GM21390 (cell line): ENCODE data around the gene NUDT4B.
A peak's percentile ranks its signal among the peaks of the same experiment; 100 is the strongest.
"Not testable (repeated sequence)": the region's sequence is repeated elsewhere in the genome, so short reads cannot be mapped to it uniquely, and the experiment has no call there.

ENCODE experiments used
- ATAC-seq: cut with Tn5 transposase; IDR thresholded peaks from one replicate; pipeline ENCODE4 v1.9.1; 2021; ENCODE audit not compliant: unreplicated experiment

The NUDT4B gene

DNA sequence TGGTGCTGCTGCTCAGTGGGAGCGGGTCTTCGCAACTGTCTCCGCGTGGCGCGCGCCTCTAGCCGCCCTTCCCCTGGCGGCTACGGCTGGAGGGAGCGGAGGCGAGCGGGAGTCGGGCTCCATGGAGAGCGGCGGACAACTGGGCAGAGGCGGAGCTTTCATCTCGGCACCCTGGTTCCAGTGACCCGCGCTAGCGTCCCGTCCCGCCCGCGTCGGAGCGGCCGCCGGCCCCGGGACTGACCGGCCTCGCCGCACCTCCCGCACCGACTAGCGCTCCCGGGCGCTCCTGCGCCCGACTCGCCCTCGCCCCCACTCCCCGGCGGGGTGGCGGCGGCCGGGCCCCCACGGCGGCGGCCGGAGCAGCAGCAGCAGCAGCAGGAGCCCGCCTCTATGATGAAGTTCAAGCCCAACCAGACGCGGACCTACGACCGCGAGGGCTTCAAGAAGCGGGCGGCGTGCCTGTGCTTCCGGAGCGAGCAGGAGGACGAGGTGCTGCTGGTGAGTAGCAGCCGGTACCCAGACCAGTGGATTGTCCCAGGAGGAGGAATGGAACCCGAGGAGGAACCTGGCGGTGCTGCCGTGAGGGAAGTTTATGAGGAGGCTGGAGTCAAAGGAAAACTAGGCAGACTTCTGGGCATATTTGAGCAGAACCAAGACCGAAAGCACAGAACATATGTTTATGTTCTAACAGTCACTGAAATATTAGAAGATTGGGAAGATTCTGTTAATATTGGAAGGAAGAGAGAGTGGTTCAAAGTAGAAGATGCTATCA lies at the start of gene NUDT4B:
NUDT4B (plus strand) TSS at position 212 of the 772 bp plus-strand sequence; CDS start at position 391, 179 bp downstream.
- peak; percentile 42 for ATAC-seq

DNA sequence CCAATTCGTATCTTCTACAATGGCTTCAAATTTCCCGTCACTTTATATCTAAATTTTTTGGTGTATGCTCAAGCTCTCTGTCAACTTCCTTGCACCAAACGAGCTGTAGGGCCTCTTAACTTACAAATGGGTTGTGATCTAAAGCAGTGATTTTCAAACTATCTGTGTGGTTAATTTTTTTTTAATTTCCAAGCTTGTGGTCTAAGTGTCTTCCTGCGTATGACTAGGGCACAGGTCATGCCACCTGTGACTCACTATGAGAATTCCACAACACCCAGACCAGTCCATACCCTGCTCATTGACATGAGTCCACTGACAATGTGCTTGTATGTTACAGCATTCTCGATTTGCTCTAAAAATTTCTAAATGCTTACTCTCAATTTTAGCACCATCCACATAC lies 49.2 kb upstream of the NUDT4B start:
- ATAC-seq = not testable (repeated sequence)

DNA sequence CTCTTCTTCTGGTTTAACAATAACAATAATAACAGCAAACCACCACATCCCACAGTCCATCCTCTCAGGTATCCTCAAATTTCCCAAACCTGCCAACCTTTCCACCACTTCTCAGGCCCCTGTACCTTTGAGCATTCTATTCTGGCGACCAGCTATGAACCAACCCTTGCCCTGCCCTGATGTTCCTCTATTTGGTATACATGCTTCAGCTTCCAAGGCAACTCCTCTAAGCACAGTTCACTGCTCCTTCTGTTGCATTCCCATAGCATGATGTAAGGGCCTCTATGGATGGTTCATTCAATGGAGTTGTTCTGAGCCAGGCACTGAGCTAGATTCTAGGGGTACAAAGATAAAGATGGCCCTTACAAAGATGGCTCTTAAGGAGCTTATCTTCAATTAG lies 46.3 kb upstream of the NUDT4B start:
- ATAC-seq = not testable (repeated sequence)

DNA sequence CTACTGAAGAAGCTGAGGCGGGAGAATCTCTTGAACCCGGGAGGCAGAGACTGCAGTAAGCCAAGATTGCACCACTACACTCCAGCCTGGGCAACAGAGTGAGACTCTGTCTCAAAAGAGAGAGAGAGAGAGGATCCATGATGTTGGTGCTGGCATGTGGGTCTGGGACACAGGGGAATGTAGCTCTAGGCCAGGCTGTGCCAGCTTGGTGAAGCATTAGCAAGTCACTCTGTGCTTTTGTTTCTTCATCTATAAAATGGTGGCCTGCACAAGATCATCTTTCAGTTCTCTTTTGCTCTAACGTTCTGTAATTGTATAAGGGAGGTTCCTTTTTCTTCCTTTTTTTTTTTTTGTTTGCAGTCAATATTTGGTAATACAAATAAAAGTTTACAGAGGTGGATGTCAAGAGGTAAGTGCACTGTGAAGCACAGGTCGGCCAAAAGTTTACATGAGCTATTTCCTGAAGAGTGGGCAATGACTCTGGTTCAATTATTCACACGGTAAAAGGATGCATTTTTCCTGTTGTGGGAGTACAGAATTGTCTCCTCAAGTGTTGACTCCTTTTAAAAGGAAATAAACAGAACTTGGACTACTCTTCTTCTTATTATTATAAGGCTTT lies 44.5 kb upstream of the NUDT4B start:
- ATAC-seq = not testable (repeated sequence)

GRCh38 chr1:148705316-148705948 lies 43.1 kb upstream of the NUDT4B start:
- ATAC-seq = not testable (repeated sequence)

DNA sequence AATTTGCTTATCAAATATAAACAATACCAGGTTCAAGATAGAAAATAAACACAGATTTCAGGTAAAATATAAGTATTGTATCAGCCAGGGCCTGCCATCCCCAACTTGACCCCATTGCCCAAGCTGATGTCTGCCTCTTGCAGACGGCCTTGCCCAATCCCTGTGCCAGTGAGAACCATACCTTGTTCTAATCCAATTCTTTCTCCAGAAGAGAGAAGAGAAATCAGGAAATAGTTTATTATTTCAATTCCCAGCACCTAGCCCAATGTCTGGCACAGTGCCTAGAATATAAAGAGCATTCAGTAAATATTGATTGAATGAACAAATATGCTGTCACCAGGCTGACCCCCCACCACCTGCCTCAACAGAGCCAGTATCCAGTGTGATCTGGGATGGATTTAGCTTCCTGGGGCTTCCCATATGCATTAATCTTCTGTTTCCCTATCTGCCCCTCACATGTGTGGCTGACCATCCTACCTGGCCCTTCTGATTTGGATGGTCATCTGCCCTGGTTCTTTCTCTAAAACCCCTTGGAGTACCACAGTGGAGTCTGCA lies 39.7 kb upstream of the NUDT4B start:
- not testable (repeated sequence) for ATAC-seq

DNA sequence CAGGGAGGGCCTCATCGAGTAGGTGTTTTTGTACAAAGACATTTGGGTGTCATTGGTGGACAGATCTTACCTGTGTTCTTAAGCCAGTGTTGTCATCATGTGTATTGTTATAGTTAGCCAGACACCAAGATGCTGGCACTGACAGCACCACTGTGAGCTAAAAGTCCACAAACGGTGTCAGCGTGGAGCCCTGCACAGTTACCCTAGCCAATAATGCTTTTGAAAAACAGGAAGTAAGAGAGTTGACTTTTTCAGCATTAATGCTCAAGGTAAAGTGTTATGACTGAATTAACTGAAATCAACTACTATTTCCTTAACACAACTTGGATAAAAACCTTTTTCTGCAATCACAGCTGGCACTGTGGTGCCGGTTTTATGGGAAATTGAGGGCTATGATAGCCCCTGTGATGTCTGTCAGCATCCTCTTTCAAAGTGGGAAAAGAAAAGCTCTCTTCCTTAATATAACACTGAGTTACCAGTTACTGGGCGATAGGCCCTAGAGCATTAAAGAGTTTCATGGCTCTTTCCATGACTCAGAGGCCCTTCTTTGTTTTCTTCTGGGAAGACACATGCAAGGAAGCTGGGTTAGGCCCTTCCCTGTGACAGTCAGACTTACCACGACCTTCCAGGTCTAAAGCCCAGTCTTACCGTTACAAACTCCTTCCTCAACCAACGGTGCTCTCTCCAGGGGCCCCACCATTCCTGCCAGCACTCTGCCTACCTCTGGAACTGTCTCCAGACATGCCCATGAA lies 37.6 kb upstream of the NUDT4B start:
- ATAC-seq = not testable (repeated sequence)

DNA sequence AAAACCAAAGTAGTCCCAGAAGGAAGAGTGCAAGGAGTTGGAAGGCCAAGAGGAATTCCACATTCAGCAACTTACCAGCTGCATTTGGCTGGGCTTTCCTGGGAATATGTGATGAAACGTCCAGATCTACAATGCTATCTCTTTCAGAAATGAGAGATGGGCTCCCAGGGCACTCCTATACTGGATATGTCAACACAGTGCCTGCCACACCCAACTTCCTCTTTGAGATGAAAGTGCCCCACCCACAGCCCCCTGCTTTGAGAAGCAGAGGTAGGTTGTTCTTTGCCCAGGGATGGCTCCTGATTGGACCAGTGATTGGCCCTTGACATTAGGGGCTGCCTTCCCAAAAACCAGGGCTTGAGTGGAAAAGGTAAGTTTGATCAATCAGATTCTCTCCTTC lies 36.2 kb upstream of the NUDT4B start:
- ATAC-seq = not testable (repeated sequence)

DNA sequence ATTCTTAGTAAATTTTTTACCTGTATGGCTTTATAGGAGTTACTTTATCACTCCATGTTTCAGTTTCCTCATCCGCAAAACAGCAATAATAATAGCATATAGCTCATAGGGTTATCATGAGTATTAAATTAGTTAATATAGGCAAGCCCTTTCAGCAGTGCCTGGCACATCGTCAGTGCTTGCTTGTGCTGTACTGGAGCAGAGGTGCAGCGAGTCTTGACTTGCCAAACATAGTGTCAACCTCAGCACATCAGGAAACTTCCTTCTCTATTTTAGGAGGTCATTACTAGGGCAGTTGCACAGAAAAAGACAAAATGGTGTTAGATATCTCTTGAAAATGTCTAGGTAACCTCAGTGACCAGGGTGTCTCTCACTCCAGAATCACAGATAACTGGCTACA lies 33.1 kb upstream of the NUDT4B start:
- not testable (repeated sequence) for ATAC-seq

DNA sequence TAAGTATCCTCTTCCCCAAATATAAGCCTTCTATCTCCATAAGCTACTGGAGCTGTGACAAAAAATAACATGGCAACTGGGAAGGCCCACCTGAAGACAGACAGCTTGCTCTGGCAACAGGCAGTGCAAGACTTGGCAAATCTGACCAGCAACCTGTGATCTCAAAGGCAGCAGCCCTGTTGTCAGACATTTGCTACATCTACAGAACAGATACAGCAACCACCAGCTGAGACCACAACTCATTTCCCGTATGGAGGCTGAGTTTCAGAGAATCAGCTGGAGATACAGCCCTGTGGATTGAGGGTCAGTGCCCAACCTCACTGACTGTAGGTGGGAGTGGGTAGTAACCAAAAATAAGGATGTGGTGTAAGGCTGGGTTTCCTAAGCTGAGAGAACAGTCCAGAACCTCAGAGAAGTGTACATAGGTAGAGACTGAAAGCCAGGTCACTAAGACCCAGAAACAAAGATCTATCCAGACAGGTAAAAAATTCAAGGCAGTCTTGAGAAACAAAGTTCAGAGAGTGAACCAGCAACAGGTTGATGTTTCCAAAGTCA lies 31.5 kb upstream of the NUDT4B start:
- ATAC-seq = not testable (repeated sequence)

GRCh38 chr1:148720918-148721317 lies 27.7 kb upstream of the NUDT4B start:
- not testable (repeated sequence) for ATAC-seq

DNA sequence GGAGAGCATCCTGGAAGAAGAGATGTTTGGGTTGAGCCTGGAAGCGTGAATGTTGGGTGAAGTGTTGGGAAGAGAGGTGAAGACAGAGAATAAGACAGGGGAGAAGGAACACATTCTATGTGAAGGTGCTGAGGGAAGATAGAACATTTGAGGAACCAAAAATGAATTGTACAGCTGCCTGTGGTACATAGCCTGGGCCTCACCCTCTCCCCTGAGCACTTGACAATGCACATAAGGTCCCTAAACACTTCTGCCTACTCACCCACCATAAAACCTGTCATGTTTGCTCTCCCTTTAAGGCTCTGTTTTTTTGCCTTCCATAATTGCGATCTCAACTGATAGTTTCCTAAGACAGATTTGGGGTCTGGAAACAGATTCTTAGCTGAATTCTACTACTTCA lies 25.8 kb upstream of the NUDT4B start:
- ATAC-seq = not testable (repeated sequence)

DNA sequence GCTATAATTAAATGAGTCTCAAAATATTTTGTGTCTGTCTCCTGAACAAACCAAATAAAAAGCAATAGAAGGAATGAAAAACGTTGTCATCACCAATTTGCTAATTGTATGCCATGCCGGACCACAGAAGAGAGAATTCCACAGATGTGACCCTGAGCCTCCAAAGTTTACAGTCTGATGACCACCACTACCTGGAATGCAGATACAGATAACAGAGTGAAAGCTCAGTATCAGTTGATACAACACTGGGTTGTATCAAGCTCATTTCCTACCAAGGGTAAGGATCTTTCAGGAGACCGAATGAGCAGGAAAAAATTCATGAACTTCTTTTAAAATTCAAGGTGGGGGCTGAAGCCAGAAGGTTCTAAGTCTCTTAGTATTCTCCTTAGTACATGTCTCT lies 25.1 kb upstream of the NUDT4B start:
- ATAC-seq = not testable (repeated sequence)

DNA sequence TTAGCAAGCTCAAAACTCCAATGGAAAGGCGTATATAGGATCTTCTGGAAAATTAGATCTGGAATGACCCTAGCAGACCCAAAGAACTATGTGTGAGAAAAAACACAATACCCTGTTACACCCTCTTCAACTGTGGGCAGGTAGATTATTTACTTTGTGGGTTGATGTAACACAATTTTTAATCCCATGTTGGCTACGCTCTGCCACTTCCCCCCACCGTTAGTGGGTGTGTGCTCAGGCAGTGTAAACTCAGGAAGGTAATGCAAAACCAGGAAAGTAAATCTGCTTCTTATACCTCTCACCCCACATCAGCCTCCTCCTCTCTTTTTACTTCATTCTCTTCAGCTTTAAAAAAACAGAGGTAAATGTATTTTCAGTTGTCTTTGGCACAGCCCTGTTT lies 23.7 kb upstream of the NUDT4B start:
- ATAC-seq = not testable (repeated sequence)

- ATAC-seq = not testable (repeated sequence)
These were observed 20.7 kb upstream of the NUDT4B start for GRCh38 chr1:148727862-148728261.

GRCh38 chr1:148729128-148729527 lies 19.4 kb upstream of the NUDT4B start:
- ATAC-seq = peak; percentile 64

DNA sequence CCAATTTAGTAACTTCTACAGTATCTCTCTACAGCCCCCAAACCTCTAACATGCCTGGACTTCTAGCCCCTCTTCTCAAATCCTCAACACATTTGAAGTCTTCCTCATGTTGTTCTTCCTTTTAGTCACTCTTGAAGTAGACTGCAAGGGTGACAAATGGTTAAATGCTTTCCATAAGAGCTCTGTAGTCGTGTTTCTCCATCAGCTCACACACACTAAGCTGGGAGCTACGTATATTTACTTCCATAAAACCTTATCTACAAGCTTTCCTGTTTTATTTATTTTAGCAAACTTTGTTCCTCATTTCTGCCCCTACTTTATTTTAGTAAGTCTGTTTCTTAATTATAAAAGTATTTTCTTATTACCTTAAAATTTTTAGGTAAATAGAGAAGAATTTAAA lies 19.0 kb upstream of the NUDT4B start:
- not testable (repeated sequence) for ATAC-seq

DNA sequence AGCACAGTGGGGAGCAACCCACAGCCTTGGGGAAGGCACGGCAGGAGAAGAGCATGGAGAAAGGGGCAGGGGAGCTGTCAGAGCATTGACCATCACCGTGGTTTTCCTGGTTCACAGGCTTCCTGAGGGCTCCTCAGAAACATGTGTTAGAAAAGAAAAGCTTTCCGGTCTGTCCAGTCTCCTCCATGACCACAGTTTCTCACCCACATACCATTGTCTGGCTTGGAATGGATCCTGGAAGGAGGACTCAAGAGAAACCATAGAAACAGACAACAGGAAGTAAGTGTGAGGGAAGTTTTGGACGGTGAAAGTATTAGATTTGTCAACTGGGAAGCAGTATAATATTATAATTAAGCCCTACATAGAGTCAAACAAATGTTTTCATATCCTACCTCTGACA lies 16.3 kb upstream of the NUDT4B start:
- not testable (repeated sequence) for ATAC-seq

DNA sequence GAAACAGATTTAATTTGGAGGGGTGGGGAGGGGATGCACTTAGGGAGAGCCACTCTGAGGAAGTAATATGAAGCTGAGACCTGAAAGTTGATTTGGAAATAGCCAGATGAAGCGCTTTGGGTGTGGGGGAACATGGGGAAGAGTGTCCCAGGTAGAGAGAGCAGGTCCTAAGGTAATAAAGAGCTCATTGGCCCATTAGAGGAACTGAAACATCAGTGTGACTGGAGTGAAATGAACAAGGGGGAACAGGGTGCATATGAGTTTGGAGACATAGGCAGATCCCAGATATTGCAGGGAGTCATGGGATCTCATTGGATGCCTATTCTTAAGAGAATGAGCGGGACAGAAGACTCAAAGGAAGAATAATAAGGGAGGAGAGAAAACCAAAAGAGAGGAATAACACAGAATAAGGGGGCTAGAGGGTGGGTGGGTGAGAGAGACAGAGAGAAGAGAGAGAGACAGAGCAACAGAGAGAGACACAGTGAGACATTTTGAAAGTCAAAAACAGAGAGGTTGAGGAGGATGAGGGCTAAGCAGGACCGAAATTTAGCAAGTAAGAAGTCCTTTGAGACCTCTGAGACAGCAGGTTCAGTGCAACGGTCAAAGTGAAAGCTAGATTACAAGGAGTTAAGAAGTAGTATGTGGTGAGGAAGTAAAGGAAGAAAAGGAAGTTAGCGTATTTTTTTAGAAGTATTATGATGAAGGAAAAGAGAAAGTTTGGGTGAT lies 14.8 kb upstream of the NUDT4B start:
- peak; percentile 78 for ATAC-seq

DNA sequence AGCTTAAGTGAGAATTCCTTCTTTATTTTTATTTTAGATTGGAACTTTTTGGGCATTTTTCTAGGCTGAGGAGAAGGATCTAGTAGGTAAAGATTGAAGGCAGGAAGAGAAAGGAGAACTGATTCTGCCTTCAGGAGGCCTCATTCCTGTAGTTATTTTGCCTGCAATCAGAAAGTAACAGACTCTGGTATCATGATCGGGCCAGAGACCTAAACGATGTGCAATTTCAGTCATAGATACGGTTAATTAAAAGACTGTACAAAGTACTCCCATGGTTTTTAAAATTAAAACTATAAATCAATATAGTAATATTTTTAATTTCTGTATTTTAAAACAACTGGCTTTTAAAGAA lies 14.3 kb upstream of the NUDT4B start:
- peak; percentile 50 for ATAC-seq
